Kidney (tissue), 14 donors: Measurements from ENCODE around the gene RNASEH2C. TPM values are rescaled to one million over a fixed set of nuclear protein-coding genes. Genes with fewer than 3 reads are reported as not detected.
A peak's percentile ranks its signal among the peaks of the same experiment; 100 is the strongest.

Source experiments
- DNase-seq, 5 donors: peaks; one replicate each; pipeline ENCODE4 v3.0.0-alpha.2; 2013 to 2020
- FAIRE-seq: peaks from 2 replicates; lab custom pipeline; 2012; peaks lifted over from hg19 to GRCh38; lab: Jason Lieb, UNC
- H3K27ac ChIP-seq, 2 donors: one replicate each; pipeline ENCODE4 v1.7.0; 2013; ENCODE audit warnings: low read depth in 2 of 2, low read length in 2 of 2, inconsistent platforms in 1 of 2
- H3K27me3 ChIP-seq: one replicate; pipeline ENCODE4 v1.7.1; 2013; ENCODE audit warnings: low read length, inconsistent platforms; ENCODE audit not compliant: control insufficient read depth, insufficient read depth
- H3K36me3 ChIP-seq, 3 donors: one replicate each; pipeline versions ENCODE4 v1.7.0 to v1.7.1; 2013; ENCODE audit warnings: low read length in 3 of 3, control low read depth in 1 of 3, inconsistent platforms in 1 of 3; ENCODE audit not compliant: insufficient read depth in 3 of 3, control insufficient read depth in 2 of 3
- H3K4me1 ChIP-seq, 3 donors: one replicate each; pipeline versions ENCODE4 v1.7.0 to v1.7.1; 2013; ENCODE audit warnings: low read length in 3 of 3, inconsistent platforms in 1 of 3, low read depth in 1 of 3; ENCODE audit not compliant: control insufficient read depth in 2 of 3, insufficient read depth in 2 of 3
- H3K4me3 ChIP-seq, 3 donors: one replicate each; pipeline versions ENCODE4 v1.7.0 to v1.8.1; 2013; ENCODE audit warnings: low read length in 3 of 3, control low read depth in 1 of 3, inconsistent platforms in 1 of 3
- H3K9ac ChIP-seq, 3 donors: one replicate each; pipeline versions ENCODE4 v1.7.0 to v1.7.1; 2013; ENCODE audit warnings: low read length in 3 of 3, control low read depth in 1 of 3, inconsistent platforms in 1 of 3
- H3K9me3 ChIP-seq, 3 donors: one replicate each; pipeline versions ENCODE4 v1.7.0 to v1.7.1; 2013; ENCODE audit warnings: low read length in 3 of 3, control low read depth in 1 of 3, inconsistent platforms in 1 of 3; ENCODE audit not compliant: control insufficient read depth in 2 of 3, insufficient read depth in 1 of 3
- intact Hi-C: fragments of 100-400 bp; cut with DNase I; formaldehyde crosslinking; loops from one replicate; pipeline ENCODE4 v1.11.1; 2022
- polyA plus RNA-seq: library from polyadenylated mRNA; stranded (reverse); fragments of 350-450 nt; fragmentation: Illumina TruSeq; extraction: RNeasy Lipid Tissue Mini Kit (QIAGEN cat#74804); gene quantifications from one replicate; pipeline ENCODE4 v1.2.3, GENCODE V29; 2014; ENCODE audit warnings: low read depth, low replicate concordance; ENCODE audit not compliant: insufficient read depth
- total RNA-seq: library from RNA; stranded (reverse); fragmentation: NEBNext Ultra II Directional; extraction: Animal tissue kit (Norgen Biotek cat#: 25700); gene quantifications from one replicate; pipeline ENCODE4 v1.2.1, GENCODE V29; 2021
- TF ChIP-seq, protein P1 (sequence below): IDR thresholded peaks from 3 replicates; pipeline ENCODE4 v1.5.1; 2012; ENCODE audit warnings: mild to moderate bottlenecking, moderate library complexity, borderline replicate concordance; ENCODE audit not compliant: insufficient read depth; ENCODE audit errors: extremely low read depth
- donor health status: control.
- donor health status: control.
- donor health status: control.
- donor health status: control.
- donor health status: control.
- donor health status: DM: yes; HTN: yes; CAD: no.
- donor health status: Normal renal cell carcinoma (clear cell type).

RNASEH2C gene
- total and polyA plus RNA-seq, 2 donors from 2014 or later = 43.7 to 129 TPM

DNA sequence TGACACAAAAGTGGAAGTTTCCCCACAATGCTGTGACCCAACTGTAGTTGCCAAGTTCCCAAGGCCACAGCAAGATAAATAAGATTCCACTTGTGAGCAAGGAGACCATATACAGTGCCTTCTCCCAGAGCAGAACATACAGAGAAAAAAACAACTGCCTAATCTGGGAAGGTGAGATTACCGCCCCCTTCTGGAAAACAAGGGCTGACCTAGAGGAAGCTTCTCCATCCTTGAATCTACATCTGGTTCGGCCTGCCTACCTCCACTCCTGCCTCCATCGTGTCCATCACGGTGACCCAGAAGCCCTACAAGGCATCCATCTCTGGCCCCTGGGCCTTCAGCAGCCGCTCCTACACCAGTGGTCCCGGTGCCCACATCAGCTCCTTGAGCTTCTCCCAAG, 6.1 kb upstream of the RNASEH2C start:
- intact Hi-C loops = no loop called here
- TF ChIP-seq, protein P1, sequence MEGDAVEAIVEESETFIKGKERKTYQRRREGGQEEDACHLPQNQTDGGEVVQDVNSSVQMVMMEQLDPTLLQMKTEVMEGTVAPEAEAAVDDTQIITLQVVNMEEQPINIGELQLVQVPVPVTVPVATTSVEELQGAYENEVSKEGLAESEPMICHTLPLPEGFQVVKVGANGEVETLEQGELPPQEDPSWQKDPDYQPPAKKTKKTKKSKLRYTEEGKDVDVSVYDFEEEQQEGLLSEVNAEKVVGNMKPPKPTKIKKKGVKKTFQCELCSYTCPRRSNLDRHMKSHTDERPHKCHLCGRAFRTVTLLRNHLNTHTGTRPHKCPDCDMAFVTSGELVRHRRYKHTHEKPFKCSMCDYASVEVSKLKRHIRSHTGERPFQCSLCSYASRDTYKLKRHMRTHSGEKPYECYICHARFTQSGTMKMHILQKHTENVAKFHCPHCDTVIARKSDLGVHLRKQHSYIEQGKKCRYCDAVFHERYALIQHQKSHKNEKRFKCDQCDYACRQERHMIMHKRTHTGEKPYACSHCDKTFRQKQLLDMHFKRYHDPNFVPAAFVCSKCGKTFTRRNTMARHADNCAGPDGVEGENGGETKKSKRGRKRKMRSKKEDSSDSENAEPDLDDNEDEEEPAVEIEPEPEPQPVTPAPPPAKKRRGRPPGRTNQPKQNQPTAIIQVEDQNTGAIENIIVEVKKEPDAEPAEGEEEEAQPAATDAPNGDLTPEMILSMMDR = no peak
- Histone ChIP-seq H3K4me1 (no peaks in the 10 kb centered on the region), H3K4me3 (no peak overlapping the region), H3K9ac (no peak overlapping the region), H3K27ac (no peak overlapping the region), H3K9me3 (no peaks in the 10 kb centered on the region), H3K36me3 (no peaks in the 10 kb centered on the region), H3K27me3 (no peaks in the 10 kb centered on the region)
- FAIRE-seq (no peak), DNase-seq (no peak)

DNA sequence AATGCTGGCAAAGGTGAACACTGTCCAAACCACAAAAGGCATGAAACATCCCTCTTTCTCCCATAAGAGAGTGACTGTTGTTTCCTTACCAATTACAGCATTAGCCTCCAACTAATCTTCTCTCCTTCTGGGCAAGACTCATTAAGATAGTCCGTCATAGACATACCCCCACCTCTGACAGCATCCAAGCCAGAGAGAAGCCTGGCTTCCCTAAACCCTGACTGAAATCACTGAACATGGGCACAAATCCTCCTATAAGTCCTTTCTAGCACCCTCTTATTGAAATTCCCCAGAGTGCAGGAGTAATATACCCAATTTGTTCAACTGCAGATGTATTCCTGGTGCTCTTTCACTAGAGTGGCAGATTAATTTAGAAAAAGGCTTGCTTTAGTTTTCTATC, 1.7 kb upstream of the RNASEH2C start:
- Histone ChIP-seq H3K9me3 (no peaks in the 10 kb centered on the region), H3K9ac (no peak overlapping the region), H3K27ac (no peak overlapping the region), H3K4me1 (peaks cover 0 to 15% (median 4%) of the 10 kb centered on the region in 3 donors), H3K4me3 (no peak overlapping the region), H3K36me3 (peaks cover 0 to 20% (median 15%) of the 10 kb centered on the region in 3 donors), H3K27me3 (no peaks in the 10 kb centered on the region)
- DNase-seq (no peak), FAIRE-seq (no peak)
- intact Hi-C loops = no loop called here
- TF ChIP-seq, protein P1 = no peak

DNA sequence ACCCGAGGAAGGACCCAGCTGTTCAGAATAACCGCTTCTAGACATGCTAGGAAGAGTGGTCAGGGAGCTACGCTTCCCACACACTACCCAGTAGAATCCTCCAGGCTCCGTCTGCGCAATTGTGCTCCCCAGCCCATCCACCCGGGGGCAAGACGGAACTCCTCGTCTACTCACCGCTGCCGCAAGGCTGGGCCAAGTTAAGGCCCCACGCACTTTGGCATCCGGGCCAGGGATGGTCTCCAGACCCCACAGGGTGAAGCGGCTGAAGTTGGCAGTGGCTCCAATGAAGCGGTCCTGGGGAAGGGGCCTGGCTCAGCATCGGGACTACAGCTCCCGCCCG, 757 bp downstream of the RNASEH2C start:
- intact Hi-C loops = loop anchor here (10.0 kb wide), 1 partner anchor 95 kb away; no protein-coding TSS in a partner anchor
- no peak for FAIRE-seq
- H3K9me3 ChIP-seq = no peaks in the 10 kb centered on the region

More for the DNA sequence above, 757 bp downstream of the RNASEH2C start:
- DNase-seq = peak in 2 of 5 donors; percentile 21 to 82
- Histone ChIP-seq H3K36me3 (peaks cover 4 to 38% (median 29%) of the 10 kb centered on the region in 3 donors), H3K4me1 (peaks cover 0 to 15% (median 4%) of the 10 kb centered on the region in 3 donors), H3K27ac (peak overlapping the region in 1 of 2 donors; percentile 88), H3K27me3 (no peaks in the 10 kb centered on the region), H3K4me3 (peak overlapping the region; percentile 57 to 82 (median 68)), H3K9ac (peak overlapping the region; percentile 8 to 80 (median 51))
- TF ChIP-seq, protein P1 = no peak
